HepG2 (cell line): ENCODE data around the gene CLDN3. TPM values are rescaled to one million over a fixed set of nuclear protein-coding genes. Genes with fewer than 3 reads are reported as not detected.

Experiments
- ATAC-seq: fragments of 200-7000 bp; cut with Tn5 transposase; 3 replicates; pipeline ENCODE4 v1.9.1; 2020; ENCODE audit warnings: mild to moderate bottlenecking, moderate library complexity
- BruUV-seq: library from RNA; stranded (reverse); fragments of 400-500 nt; replicated peaks from 2 replicates; lab custom pipeline; 2021; lab: Mats Ljungman, UMichigan
- CTCF ChIA-PET: fragments of 300-600 bp; formaldehyde crosslinking; extraction: SDS; loops from one replicate; lab custom pipeline; 2021; ENCODE audit warnings: low total read pairs, inconsistent platforms, low intra/inter-chr PET ratio; lab: Yijun Ruan, JAX
- POLR2A ChIA-PET: fragments of 350-600 bp; sonication (Branson Sonifier 250); formaldehyde crosslinking; loops from one replicate; lab custom pipeline; 2020; ENCODE audit warnings: antibody characterized with exemption, inconsistent platforms; lab: Yijun Ruan, JAX
- DNase-seq: peaks from one replicate; pipeline ENCODE4 v3.0.0-alpha.2; 2015; ENCODE audit warnings: low spot score
- FAIRE-seq: peaks from 3 replicates; lab custom pipeline; 2011; peaks lifted over from hg19 to GRCh38; lab: Jason Lieb, UNC
- H2AFZ ChIP-seq: one replicate; pipeline ENCODE4 v1.6.1; 2011; ENCODE audit warnings: low read length, inconsistent platforms
- H3K27ac ChIP-seq: fragments of 300-600 bp; 3 replicates; pipeline ENCODE4 v1.8.0; 2011; ENCODE audit warnings: mixed run types, mild to moderate bottlenecking, mixed read lengths, low read length, inconsistent platforms; ENCODE audit not compliant: insufficient read depth; ENCODE audit errors: extremely low read length
- H3K27me3 ChIP-seq, 2 experiments: fragments of 200-600 bp in 1 of 2; 2 replicates in 1 of 2; 3 replicates in 1 of 2; pipeline versions ENCODE4 v1.6.0 to v1.8.0; 2011; ENCODE audit warnings: low read length in 2 of 2, mild to moderate bottlenecking in 2 of 2, moderate library complexity in 2 of 2, inconsistent platforms in 1 of 2; ENCODE audit not compliant: insufficient read depth in 2 of 2, control insufficient read depth in 1 of 2
- H3K36me3 ChIP-seq, 2 experiments: fragments of 200-600 bp in 1 of 2; replicated peaks in 1 of 2; 2 replicates in 1 of 2; 3 replicates in 1 of 2; pipeline versions ENCODE4 v1.5.1 to v1.8.0; 2011; ENCODE audit warnings: low read length in 2 of 2, inconsistent platforms in 1 of 2; ENCODE audit not compliant: insufficient read depth in 2 of 2, control insufficient read depth in 1 of 2
- H3K4me1 ChIP-seq: 2 replicates; pipeline ENCODE4 v1.5.1; 2012; ENCODE audit warnings: low read length, inconsistent platforms; ENCODE audit not compliant: insufficient read depth
- H3K4me2 ChIP-seq: 2 replicates; pipeline ENCODE4 v1.6.0; 2011; ENCODE audit warnings: low read depth, low read length, inconsistent platforms
- H3K4me3 ChIP-seq, 3 experiments: fragments of 200-600 bp in 1 of 3; sonication (generic), shearing (Covaris generic) in 1 of 3; replicated peaks in 1 of 3; 2 replicates each; pipeline ENCODE4 v1.5.1; 2011 to 2016; ENCODE audit warnings: low read length in 3 of 3, inconsistent platforms in 2 of 3, low read depth in 2 of 3, mild to moderate bottlenecking in 2 of 3, control low read depth in 1 of 3, mixed read lengths in 1 of 3; ENCODE audit not compliant: insufficient read depth in 1 of 3
- H3K79me2 ChIP-seq: one replicate; pipeline ENCODE4 v1.6.1; 2011; ENCODE audit warnings: low read length, inconsistent platforms; ENCODE audit not compliant: insufficient read depth
- H3K9ac ChIP-seq: 2 replicates; pipeline ENCODE4 v1.6.0; 2011; ENCODE audit warnings: mild to moderate bottlenecking, low read depth, low read length, inconsistent platforms; ENCODE audit not compliant: insufficient read depth
- H3K9me3 ChIP-seq: 2 replicates; pipeline ENCODE4 v1.5.1; 2012; ENCODE audit warnings: mild to moderate bottlenecking, low read length
- H4K20me1 ChIP-seq: 2 replicates; pipeline ENCODE4 v1.6.0; 2011; ENCODE audit warnings: inconsistent platforms, mild to moderate bottlenecking, low read length, moderate library complexity; ENCODE audit not compliant: insufficient read depth
- GABPA ChIP-seq, 2 experiments: IDR thresholded peaks; 2 replicates each; pipeline ENCODE4 v1.6.1; 2011 to 2016; ENCODE audit warnings: low read depth in 2 of 2, low read length in 1 of 2, missing biosample characterization in 1 of 2, missing genetic modification characterization in 1 of 2
- HOXA3 ChIP-seq: sonication (generic); formaldehyde crosslinking; IDR thresholded peaks from 2 replicates; pipeline ENCODE4 v1.5.0; 2020; ENCODE audit warnings: missing genetic modification reagents
- NONO ChIP-seq, 2 experiments: fragments of 450-650 bp in 1 of 2; sonication (generic) in 1 of 2; formaldehyde crosslinking in 1 of 2; IDR thresholded peaks in 1 of 2; conservative IDR thresholded peaks in 1 of 2; 2 replicates each; pipeline versions ENCODE4 v1.6.1 to v1.8.0; 2017 to 2022; ENCODE audit warnings: mild to moderate bottlenecking in 1 of 2, missing genetic modification reagents in 1 of 2, moderate library complexity in 1 of 2
- NR2F6 ChIP-seq, 2 experiments: IDR thresholded peaks; 2 replicates each; pipeline ENCODE4 v1.6.1; 2016; ENCODE audit warnings: antibody characterized with exemption in 1 of 2, mild to moderate bottlenecking in 1 of 2
- POLR2G ChIP-seq: fragments of 200-400 bp; formaldehyde crosslinking; IDR thresholded peaks from 2 replicates; pipeline ENCODE4 v1.6.1; 2018; ENCODE audit warnings: mild to moderate bottlenecking, low read depth, low read length, moderate library complexity
- RAD21 ChIP-seq: fragments of 450-650 bp; formaldehyde crosslinking; IDR thresholded peaks from 2 replicates; pipeline ENCODE4 v1.5.0; 2020; ENCODE audit warnings: mild to moderate bottlenecking
- TBL1XR1 ChIP-seq: fragments of 150-350 bp; IDR thresholded peaks from 2 replicates; pipeline ENCODE4 v1.6.1; 2014; ENCODE audit warnings: borderline replicate concordance, low read length; ENCODE audit not compliant: partially characterized antibody
- ZBTB3 ChIP-seq: sonication (generic); formaldehyde crosslinking; IDR thresholded peaks from 2 replicates; pipeline ENCODE4 v1.4.0; 2020; ENCODE audit warnings: low read depth, mild to moderate bottlenecking, moderate library complexity, missing genetic modification reagents, borderline replicate concordance
- ZNF205 ChIP-seq: IDR thresholded peaks from 2 replicates; pipeline ENCODE4 v1.6.1; 2018; ENCODE audit warnings: missing biosample characterization, missing genetic modification reagents
- ZNF274 ChIP-seq: sonication (generic); formaldehyde crosslinking; IDR thresholded peaks from 2 replicates; pipeline ENCODE4 v1.5.1; 2020; ENCODE audit warnings: mild to moderate bottlenecking, missing genetic modification reagents
- ZNF605 ChIP-seq: sonication (generic); formaldehyde crosslinking; IDR thresholded peaks from 2 replicates; pipeline ENCODE4 v1.8.0; 2022; ENCODE audit warnings: mild to moderate bottlenecking, missing genetic modification reagents
- ZNF720 ChIP-seq: sonication (generic); formaldehyde crosslinking; IDR thresholded peaks from 2 replicates; pipeline ENCODE4 v1.4.0; 2020; ENCODE audit warnings: missing genetic modification reagents
- WGBS: methylation state at CpG from one replicate; pipeline ENCODE4 v1.1.6; 2017; ENCODE audit warnings: low lambda C conversion rate; 5-methylcytosine and 5-hydroxymethylcytosine counted together
- in situ Hi-C: cut with HindIII; loops from 2 replicates; pipeline ENCODE4 v1.10.0; 2017; ENCODE audit warnings: low pct_unique_long_range_greater_than_20kb; ENCODE audit not compliant: extremely low pct_ligation_motif_present
- intact Hi-C: fragments of 100-400 bp; cut with micrococcal nuclease; formaldehyde crosslinking; loops from one replicate; pipeline ENCODE4 v1.10.0; 2022; ENCODE audit not compliant: unreplicated experiment
- polyA plus RNA-seq, 8 experiments: library from polyadenylated mRNA; depleted of rRNA in 3 of 8; stranded (reverse) in 7 of 8; unstranded in 1 of 8; fragments of >200 nt; fragmentation: Illumina TruSeq in 4 of 8; extraction: Trizol in 4 of 8; gene quantifications; 2 replicates each; pipeline versions ENCODE4 v1.2.1 to v1.2.3, GENCODE V29; 2011 to 2016; ENCODE audit warnings: low read depth in 4 of 8, missing spikeins in 1 of 8, mixed read lengths in 1 of 8; ENCODE audit not compliant: insufficient read depth in 1 of 8
- total RNA-seq, 5 experiments: library from RNA; depleted of rRNA; stranded (reverse); fragments of >200 nt; fragmentation: Illumina TruSeq; extraction: Trizol; gene quantifications; 2 replicates each; pipeline ENCODE4 v1.2.3, GENCODE V29; 2016; ENCODE audit warnings: low read depth in 1 of 5
- TF ChIP-seq, protein P1 (sequence below): sonication (generic); formaldehyde crosslinking; IDR thresholded peaks from 2 replicates; pipeline ENCODE4 v1.5.1; 2020; ENCODE audit warnings: mild to moderate bottlenecking, missing genetic modification reagents, moderate library complexity
- TF ChIP-seq, protein P2 (sequence below), 2 experiments: fragments of 450-650 bp in 1 of 2; sonication (generic) in 1 of 2; formaldehyde crosslinking; IDR thresholded peaks; 2 replicates each; pipeline versions ENCODE4 v1.5.0 to v1.8.0; 2020 to 2022; ENCODE audit warnings: mild to moderate bottlenecking in 1 of 2, missing genetic modification reagents in 1 of 2
- TF ChIP-seq, protein P3 (sequence below), 2 experiments: sonication (generic) in 1 of 2; formaldehyde crosslinking in 1 of 2; IDR thresholded peaks; 2 replicates each; pipeline versions ENCODE4 v1.5.1 to v1.6.1; 2011 to 2020; ENCODE audit warnings: borderline replicate concordance in 1 of 2, low read depth in 1 of 2, low read length in 1 of 2, mild to moderate bottlenecking in 1 of 2, missing genetic modification reagents in 1 of 2, moderate library complexity in 1 of 2
- TF ChIP-seq, protein P4 (sequence below): sonication (generic); formaldehyde crosslinking; IDR thresholded peaks from 2 replicates; pipeline ENCODE4 v1.4.0; 2020; ENCODE audit warnings: mild to moderate bottlenecking, missing genetic modification reagents

CLDN3 gene
- total and polyA plus RNA-seq, 2 of the 13 experiments (the other 11 are each of a cell fraction or from before 2014, with no cell fraction given) = 0.31 to 0.51 TPM

DNA sequence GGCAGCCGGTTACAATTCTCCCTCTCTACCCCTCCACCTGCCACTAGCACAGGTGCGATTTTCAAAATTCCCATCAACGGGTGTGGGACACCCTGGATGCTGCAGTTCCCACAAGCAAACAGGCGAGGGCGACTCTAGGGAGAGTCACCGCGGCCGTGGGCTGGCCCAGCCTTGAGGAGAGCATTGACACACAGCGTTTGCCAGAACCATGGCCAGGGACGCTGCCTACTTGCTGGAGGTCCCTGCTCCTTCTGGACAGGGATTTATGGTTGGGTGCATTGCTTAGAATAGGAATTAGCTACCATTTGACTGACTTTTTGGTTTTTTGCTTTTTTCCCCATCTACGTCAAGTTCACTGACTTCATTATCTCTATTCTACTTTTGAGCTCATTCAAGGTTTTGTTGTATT, 41.7 kb upstream of the CLDN3 start:
- Histone ChIP-seq H3K9ac (no peak overlapping the region), H3K36me3 (no peaks in the 10 kb centered on the region), H2AFZ (no peak overlapping the region), H3K4me3 (no peak overlapping the region), H3K27ac (no peak overlapping the region), H3K4me1 (no peaks in the 10 kb centered on the region), H3K79me2 (no peaks in the 10 kb centered on the region), H3K4me2 (no peak overlapping the region), H4K20me1 (no peaks in the 10 kb centered on the region), H3K27me3 (peaks cover 0 to 1% of the 10 kb centered on the region in 2 experiments; a peak in 2 of 5 replicates), H3K9me3 (no peaks in the 10 kb centered on the region)
- FAIRE-seq (peak; percentile 66), ATAC-seq (peak; percentile 98), DNase-seq (peak; percentile 54)
- BruUV-seq = no TSS peak
- CTCF ChIA-PET = interaction anchor here (3.5 kb wide), 1 partner anchor 43 kb away, joined by 62 read pairs; no protein-coding TSS in a partner anchor
- POLR2A ChIA-PET = interaction anchor here (1.0 kb wide), 1 partner anchor 18 kb away, joined by 4 read pairs; no protein-coding TSS in a partner anchor
- intact Hi-C loops = loop anchor here (1.0 kb wide), 1 partner anchor 44 kb away; no protein-coding TSS in a partner anchor
- in situ Hi-C loops = loop anchor here (5.0 kb wide), 1 partner anchor 46 kb away; no protein-coding TSS in a partner anchor
- WGBS = 27% methylated on average over 4 of the region's 11 CpGs
- TF ChIP-seq, protein P1, sequence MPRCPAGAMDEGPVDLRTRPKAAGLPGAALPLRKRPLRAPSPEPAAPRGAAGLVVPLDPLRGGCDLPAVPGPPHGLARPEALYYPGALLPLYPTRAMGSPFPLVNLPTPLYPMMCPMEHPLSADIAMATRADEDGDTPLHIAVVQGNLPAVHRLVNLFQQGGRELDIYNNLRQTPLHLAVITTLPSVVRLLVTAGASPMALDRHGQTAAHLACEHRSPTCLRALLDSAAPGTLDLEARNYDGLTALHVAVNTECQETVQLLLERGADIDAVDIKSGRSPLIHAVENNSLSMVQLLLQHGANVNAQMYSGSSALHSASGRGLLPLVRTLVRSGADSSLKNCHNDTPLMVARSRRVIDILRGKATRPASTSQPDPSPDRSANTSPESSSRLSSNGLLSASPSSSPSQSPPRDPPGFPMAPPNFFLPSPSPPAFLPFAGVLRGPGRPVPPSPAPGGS (CRISPR knock-in tag) = 0 out of 2 replicates have a peak, but pooled peaks have one; percentile 54
- TF ChIP-seq ZNF720 (CRISPR knock-in tag) (no peak), POLR2G (no peak), NONO (IDR thresholded peaks at IDR 0.05) (no peak), NONO (CRISPR knock-in tag; conservative IDR thresholded peaks at IDR 0.05) (0 out of 2 replicates have a peak, but pooled peaks have one; percentile 34), ZNF205 (CRISPR knock-in tag) (peak; percentile 52; the same call in 1 of the 2 replicates), ZNF274 (CRISPR knock-in tag) (no peak), ZNF605 (CRISPR knock-in tag) (no peak), GABPA (IDR thresholded peaks at IDR 0.05; ENCODE audit: low read depth, low read length) (no peak), GABPA (CRISPR knock-in tag; IDR thresholded peaks at IDR 0.05; ENCODE audit: low read depth) (no peak), NR2F6 (IDR thresholded peaks at IDR 0.05) (no peak), NR2F6 (CRISPR knock-in tag; IDR thresholded peaks at IDR 0.05) (peak; percentile 25; the same call in 1 of the 2 replicates), ZBTB3 (CRISPR knock-in tag) (no peak), RAD21 (peak; percentile 80), HOXA3 (CRISPR knock-in tag) (peak; percentile 42; the same call in 1 of the 2 replicates), TBL1XR1 (no peak)
- TF ChIP-seq, protein P2, sequence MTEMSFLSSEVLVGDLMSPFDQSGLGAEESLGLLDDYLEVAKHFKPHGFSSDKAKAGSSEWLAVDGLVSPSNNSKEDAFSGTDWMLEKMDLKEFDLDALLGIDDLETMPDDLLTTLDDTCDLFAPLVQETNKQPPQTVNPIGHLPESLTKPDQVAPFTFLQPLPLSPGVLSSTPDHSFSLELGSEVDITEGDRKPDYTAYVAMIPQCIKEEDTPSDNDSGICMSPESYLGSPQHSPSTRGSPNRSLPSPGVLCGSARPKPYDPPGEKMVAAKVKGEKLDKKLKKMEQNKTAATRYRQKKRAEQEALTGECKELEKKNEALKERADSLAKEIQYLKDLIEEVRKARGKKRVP (CRISPR knock-in tag; IDR thresholded peaks at IDR 0.05) = no peak
- TF ChIP-seq, protein P3, sequence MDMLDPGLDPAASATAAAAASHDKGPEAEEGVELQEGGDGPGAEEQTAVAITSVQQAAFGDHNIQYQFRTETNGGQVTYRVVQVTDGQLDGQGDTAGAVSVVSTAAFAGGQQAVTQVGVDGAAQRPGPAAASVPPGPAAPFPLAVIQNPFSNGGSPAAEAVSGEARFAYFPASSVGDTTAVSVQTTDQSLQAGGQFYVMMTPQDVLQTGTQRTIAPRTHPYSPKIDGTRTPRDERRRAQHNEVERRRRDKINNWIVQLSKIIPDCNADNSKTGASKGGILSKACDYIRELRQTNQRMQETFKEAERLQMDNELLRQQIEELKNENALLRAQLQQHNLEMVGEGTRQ (IDR thresholded peaks at IDR 0.05; ENCODE audit: low read depth, low read length) = no peak
- TF ChIP-seq, protein P3 (CRISPR knock-in tag; IDR thresholded peaks at IDR 0.05; ENCODE audit: borderline replicate concordance) = no peak
- TF ChIP-seq, protein P4, sequence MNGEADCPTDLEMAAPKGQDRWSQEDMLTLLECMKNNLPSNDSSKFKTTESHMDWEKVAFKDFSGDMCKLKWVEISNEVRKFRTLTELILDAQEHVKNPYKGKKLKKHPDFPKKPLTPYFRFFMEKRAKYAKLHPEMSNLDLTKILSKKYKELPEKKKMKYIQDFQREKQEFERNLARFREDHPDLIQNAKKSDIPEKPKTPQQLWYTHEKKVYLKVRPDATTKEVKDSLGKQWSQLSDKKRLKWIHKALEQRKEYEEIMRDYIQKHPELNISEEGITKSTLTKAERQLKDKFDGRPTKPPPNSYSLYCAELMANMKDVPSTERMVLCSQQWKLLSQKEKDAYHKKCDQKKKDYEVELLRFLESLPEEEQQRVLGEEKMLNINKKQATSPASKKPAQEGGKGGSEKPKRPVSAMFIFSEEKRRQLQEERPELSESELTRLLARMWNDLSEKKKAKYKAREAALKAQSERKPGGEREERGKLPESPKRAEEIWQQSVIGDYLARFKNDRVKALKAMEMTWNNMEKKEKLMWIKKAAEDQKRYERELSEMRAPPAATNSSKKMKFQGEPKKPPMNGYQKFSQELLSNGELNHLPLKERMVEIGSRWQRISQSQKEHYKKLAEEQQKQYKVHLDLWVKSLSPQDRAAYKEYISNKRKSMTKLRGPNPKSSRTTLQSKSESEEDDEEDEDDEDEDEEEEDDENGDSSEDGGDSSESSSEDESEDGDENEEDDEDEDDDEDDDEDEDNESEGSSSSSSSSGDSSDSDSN (CRISPR knock-in tag) = no peak
